LoVo (cell line): Measurements from ENCODE around the gene CCNI.
"Not testable (repeated sequence)": the region's sequence is repeated elsewhere in the genome, so short reads cannot be mapped to it uniquely, and the experiment has no call there.

ENCODE experiments used
- DNase-seq: peaks from one replicate; pipeline ENCODE4 v3.0.0-alpha.2; 2016; ENCODE audit warnings: low spot score

The CCNI gene

DNA sequence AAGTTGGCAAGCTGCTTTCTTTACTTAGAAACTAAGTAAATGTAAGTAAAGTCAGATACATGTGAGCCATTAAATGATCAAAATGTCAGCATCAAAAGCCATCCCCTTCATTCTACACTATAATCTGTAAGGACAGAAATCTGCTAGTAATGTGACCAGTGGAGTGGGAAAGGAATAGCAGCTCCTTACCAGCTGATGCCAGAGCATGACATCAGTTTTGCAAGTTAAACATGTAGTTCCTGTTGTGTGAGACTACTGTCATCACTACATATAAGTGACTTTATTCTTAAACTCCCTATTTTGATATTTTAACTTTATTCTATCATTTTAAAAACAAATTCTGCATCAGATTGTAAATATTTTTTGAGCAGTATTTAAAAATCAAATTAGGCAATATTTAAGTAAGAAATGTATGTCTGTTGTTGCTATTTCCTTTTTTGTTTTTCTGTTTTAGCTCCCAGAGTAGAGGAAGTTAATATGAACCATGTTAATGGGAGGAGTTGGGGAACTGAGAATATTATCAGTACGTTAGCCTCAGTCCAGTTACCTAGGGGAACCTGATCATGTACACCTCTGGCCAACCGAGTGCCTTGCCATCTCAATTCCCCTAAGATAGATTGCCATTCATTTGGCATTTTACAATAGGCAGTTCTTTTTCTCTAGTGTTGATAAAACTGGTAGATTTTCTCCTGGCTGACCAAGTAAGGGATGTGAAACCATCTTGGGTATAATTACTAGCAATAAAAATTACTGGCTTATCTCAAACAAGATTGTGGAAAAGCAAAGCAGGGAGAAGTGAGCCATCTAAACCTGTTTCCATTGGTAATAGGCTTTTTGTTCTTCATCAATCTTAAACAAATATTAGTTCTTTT is 34.7 kb downstream of the CCNI start:
- DNase-seq: no peak

- DNase-seq: no peak
These were observed 35.5 kb downstream of the CCNI start for GRCh38 chr4:77040270-77040669.

- no peak for DNase-seq
These were observed 36.0 kb downstream of the CCNI start for GRCh38 chr4:77039796-77040195.

DNA sequence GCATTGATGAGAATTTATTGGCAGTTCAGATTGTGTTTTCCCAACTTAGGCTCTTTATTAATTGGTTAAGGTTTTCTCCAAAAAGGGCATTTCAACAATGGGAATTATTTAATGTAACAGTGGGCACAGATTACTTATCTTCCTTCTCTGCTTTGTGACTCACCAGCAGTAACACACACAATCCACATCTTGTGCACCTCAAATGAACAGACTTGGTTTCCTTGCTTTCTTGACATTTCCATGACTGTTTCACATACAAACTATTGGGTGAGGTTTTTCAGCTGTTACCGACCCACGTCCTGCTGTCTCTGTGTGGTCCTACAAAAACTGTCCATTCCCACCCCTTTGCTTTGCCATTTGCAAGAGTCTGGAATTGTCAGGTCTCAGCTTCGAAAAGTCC is 38.1 kb downstream of the CCNI start:
- DNase-seq: no peak

DNA sequence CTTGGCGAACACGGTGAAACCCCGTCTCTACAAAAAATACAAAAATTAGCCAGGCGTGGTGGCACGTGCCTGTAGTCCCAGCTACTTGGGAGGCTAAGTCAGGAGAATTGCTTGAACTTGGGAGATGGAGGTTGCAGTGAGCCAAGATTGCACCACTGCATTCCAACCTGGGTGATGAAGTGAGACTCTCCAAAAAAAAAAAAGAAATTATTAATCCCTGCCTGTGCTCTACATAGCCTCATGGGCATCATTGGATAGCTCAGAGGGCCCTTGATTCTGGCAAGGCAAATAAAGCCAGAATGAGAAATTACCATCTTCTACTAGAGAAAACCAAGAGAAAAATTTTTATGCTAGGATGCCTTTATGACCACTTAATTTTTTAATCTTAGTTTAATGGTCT is 38.6 kb downstream of the CCNI start:
- DNase-seq: not testable (repeated sequence)

GRCh38 chr4:77036206-77036605 is 39.6 kb downstream of the CCNI start:
- DNase-seq: no peak

- DNase-seq: no peak
These were observed 40.6 kb downstream of the CCNI start for GRCh38 chr4:77035153-77035552.

DNA sequence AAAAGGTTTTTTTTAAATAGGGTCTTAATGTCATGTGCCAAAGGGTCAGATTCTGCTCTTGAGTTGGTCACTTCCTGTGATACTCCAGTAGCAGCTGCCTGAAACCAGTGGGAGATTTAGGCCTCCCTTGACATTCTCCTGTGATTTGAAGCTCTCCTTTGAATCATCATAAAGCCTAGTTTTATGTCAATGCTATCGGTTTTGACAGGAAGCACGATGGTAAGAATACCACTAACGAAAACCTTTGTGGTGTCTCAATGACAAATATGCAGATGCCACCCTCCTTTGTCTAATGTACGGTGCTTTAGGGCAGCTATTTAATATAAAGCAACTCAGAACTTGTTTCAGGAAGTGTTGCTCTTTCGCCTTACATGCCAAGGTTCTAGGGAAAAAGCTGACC is 44.2 kb downstream of the CCNI start:
- no peak for DNase-seq

- DNase-seq: not testable (repeated sequence)
These were observed 46.0 kb downstream of the CCNI start for GRCh38 chr4:77029757-77030156.

- DNase-seq: no peak
These were observed 47.5 kb downstream of the CCNI start for GRCh38 chr4:77028246-77028645.

GRCh38 chr4:77026322-77026704 is 49.5 kb downstream of the CCNI start:
- DNase-seq: no peak

DNA sequence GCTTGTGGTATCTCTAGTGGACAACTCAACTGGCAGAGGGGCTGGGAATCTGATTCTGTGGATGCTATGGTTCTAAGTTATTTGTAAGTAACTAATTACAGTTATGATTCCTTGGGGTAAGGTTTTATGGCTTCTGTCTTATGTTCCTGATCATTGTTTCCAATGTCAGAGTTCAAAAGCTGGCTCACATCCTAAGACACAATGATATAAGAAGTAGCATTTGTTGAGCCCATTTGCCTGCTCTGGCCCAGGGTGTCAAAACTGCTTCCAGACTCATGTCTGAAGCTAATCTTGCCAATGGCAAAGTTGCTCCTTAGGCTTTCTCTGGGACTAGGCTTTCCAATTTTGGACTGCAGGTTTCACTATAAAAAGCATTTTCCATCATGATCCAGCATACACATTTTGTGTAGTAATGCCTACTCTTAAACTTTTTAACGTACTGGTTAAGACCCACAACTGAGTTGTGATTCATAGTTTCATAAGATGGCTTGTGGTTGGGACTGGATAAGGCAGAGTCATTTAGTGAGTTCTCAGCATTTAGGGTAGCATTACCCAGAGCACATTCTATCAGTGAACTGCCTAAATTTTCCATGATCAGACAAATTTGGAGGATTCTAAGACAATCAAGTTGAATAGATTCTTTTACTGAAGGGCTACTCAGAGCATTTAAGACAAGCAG is 50.0 kb downstream of the CCNI start:
- DNase-seq: no peak

DNA sequence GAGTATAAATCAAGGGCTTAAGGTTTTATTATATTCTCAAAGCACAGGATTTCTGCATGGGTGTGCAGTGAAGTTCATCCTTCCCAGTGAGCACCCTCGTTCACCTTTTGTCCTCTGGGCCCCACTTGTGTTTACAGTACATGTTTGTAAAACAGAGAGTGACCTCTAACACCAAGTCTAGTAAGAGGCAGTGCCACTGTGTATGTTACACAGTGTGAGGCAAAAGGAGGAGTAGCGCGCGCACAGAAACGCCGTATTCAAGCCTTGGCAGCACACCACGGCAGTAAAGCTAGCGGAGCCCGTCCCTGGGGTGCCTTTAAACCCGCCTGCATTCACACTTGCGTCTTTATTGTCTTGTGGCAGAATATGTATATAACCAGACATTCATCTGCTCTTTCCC is 51.9 kb downstream of the CCNI start:
- DNase-seq: no peak

- no peak for DNase-seq
These were observed 53.1 kb downstream of the CCNI start for GRCh38 chr4:77022560-77023179.

DNA sequence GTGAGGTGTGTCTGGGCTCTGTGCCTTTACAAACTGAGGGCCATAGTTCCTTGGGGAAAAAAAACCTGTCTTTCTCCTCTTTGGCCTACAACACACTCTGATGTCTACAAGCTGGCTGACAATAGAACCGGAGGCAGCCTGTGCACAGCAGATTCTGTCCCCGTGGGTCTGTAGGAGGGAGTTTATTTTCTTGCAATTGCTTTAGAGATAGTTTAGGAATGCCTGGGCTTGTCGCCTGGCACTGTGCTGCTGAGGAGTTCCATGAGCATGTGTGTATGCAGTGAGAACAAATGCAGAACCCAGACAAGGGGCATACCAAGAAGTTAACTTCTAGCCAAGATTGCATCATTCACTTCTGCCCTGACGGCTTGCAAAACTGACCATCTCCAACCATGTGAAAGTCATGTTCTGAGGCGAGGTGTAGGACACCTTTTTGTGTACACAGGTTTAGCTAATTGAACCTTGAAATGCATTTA is 54.1 kb downstream of the CCNI start:
- DNase-seq: no peak

GRCh38 chr4:77020017-77020416 is 55.8 kb downstream of the CCNI start:
- no peak for DNase-seq

DNA sequence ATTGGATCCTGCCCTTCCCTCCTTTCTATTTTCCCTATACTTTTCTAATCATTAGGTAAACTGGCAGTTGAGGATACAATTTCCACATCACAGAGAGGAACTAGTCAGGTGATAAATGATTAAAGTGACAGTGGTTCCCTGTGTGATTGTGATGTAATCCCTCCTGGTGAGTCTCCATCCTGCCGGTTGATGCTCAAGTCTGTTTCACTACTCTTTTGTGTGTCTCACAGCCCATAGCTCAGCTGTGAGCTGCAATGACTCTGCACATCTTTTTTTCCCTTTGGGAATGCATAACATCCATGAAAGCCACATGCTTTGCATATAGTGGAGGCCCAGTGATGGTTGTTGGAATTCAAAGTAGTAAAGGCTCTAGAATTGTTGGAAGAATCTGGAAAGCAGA is 60.4 kb downstream of the CCNI start:
- no peak for DNase-seq

DNA sequence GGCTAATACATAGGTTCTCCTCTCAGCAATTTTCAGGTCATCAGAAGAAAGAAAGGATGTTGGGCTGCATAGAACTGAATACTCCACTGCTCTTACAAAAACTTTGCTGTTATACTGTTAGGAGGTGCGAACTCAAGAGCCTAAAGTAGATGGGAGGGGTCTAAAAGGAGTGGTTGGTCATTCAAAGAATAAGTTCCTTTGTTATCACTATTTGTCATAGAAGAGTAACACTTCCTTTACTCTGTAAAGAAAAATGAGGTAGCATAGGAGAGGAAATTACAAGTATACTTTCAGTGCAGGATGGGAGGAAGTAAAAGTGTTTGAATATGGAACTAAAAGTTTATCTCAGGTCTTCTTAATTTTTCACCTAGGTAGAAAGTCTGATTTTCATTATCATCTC is 61.5 kb downstream of the CCNI start:
- no peak for DNase-seq

- DNase-seq: no peak
These were observed 63.1 kb downstream of the CCNI start for GRCh38 chr4:77012726-77013125.

DNA sequence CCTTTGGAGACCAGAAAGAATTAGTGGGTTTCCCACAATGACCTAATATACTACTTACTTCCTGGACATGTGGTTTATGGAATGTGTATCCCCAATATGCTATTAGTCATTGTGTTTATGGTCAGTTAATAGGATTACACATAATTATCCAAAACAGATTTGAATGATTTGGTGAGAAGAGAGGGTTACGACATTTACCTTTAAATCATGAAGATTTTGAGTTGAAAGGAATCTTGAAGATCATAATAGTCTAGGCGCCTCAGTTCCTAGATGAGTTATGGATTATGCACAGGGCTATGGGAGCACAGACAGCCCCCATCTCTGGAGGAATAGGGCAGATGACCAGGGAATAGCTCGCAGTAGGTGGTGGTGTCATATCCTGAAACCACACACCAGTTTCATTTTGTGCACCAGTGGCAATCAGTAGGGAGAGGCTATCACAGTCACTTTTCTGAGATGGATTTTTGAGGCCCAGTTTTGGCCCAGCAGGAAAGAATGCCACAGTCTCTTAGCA is 64.9 kb downstream of the CCNI start:
- peak; percentile 4 for DNase-seq

GRCh38 chr4:77009511-77010115 is 66.2 kb downstream of the CCNI start:
- DNase-seq: no peak
